ENCODE results near the gene ZC3HAV1L.

GRCh38 chr7:139055674-139056073, 19.8 kb upstream of the ZC3HAV1L start:
- TF ChIP-seq CTCF (IDR thresholded peaks at IDR 0.05 in 2 of 3, conservative IDR thresholded peaks at IDR 0.05 in 1 of 3; ENCODE audit: control insufficient read depth in 2 of 3, extremely low read depth in 1 of 3, insufficient read depth in 1 of 3, low read depth in 3 of 3, low read length in 3 of 3) = no peak
- no peak for TF ChIP-seq TBL1XR1 (IDR thresholded peaks at IDR 0.05; ENCODE audit: low read depth, low read length)
- no peak for TF ChIP-seq ETV6 (conservative IDR thresholded peaks at IDR 0.05 in 1 of 2, IDR thresholded peaks at IDR 0.05 in 1 of 2; ENCODE audit: borderline replicate concordance in 1 of 2, low read depth in 1 of 2)
- TF ChIP-seq ZNF207 (IDR thresholded peaks at IDR 0.05; ENCODE audit: borderline replicate concordance) = no peak
- TF ChIP-seq POLR2A (IDR thresholded peaks at IDR 0.05; ENCODE audit: low read depth, low read length) = no peak
- TF ChIP-seq, protein P1, sequence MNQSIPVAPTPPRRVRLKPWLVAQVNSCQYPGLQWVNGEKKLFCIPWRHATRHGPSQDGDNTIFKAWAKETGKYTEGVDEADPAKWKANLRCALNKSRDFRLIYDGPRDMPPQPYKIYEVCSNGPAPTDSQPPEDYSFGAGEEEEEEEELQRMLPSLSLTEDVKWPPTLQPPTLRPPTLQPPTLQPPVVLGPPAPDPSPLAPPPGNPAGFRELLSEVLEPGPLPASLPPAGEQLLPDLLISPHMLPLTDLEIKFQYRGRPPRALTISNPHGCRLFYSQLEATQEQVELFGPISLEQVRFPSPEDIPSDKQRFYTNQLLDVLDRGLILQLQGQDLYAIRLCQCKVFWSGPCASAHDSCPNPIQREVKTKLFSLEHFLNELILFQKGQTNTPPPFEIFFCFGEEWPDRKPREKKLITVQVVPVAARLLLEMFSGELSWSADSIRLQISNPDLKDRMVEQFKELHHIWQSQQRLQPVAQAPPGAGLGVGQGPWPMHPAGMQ (IDR thresholded peaks at IDR 0.05; ENCODE audit: borderline replicate concordance) = no peak
- no peak for TF ChIP-seq YY1 (IDR thresholded peaks at IDR 0.05; ENCODE audit: low read depth, low read length)
- TF ChIP-seq ZBED1 (IDR thresholded peaks at IDR 0.05; ENCODE audit: borderline replicate concordance) = no peak
